Hematopoietic multipotent progenitor cell treated with erythropoietin and hydrocortisone succinate and interleukin-3 and kit ligand, for 17 days (in vitro differentiated cells): ENCODE measurements around the gene C3orf49.

Experiments
- DNase-seq: peaks from one replicate; pipeline ENCODE4 v3.0.0-alpha.2; 2015; ENCODE audit warnings: low spot score

C3orf49 gene

DNA sequence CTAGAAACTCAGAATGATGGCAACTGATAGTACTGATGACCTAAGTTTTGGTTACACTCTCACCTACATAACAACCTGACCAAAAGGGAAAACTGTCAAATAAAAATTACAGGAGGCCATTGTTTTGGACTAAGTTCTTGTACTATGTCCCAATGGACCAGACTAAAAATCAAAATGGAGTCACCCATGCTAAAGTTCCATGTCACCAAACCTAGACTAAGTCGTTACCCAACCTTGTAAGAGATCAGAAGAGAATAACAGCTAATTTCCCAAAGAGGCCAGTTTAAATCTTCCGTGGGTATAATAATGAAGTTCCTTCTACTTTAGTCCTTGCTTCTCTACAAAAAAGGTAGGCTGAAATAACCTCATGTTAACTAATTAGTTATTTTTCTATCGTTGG, 32.2 kb downstream of the C3orf49 start:
- DNase-seq = no peak

DNA sequence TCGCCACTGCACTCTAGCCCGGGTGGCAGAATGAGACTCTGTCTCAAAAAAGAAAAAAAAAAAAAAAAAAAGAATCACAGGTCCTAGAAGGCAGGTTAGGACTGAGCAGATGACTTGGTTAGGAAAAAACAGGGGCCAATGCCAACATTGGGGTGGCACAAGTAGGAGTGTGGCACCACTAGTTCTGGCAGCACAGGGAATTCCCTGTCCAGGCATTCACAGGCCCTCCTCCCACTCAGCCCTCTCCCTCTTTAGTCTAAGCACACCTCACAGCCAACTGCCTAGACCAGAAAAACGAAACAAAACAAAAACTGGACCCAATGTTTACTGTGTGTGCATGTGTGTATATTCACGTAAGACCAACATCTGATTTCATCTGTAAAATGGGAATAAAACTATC, 34.0 kb downstream of the C3orf49 start:
- no peak for DNase-seq

DNA sequence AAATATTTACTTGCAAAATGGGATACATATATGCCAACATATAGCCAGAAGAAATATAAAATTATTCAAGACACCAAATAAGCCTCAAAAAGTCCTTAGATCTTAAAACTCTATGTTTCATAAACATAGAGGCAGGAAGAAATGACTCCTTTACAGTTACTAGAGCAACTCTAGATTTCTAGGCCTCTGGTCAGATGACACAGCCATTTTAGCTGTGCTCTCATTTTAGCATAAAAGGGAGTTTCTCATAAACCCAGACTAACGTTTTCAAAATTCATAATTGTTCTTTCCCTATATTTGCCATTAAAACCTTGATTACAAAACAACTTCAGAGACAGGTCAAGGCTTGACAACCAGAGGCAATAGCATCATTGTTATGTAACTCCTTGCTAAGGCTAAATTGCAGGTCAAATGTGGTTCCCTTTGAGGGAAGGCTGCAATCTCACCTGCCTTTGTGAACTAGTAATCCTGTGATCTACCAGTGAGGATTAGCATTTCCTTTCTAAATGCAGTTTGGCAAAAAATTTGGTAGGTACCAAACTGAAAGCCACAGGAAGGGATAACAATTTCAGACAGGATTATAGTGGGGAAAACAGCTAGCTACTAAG, 36.3 kb downstream of the C3orf49 start:
- no peak for DNase-seq

DNA sequence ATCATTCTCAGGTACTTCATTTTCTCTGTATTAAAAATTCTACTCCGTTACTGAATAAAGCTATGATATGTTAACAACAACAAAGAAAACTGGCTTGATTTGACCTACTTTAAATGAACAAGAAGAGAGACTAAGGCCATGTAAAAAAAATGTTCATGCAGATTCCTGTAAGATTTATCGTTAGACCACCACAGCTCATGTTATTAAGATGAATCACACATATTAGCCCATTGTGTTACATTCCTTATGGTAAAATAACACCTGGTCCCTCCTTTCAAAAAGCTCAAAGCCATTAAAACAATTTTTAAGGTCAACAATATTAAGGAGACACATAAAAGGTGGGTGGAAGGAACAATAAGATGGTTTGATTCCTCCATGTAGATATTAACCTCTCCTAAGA, 38.2 kb downstream of the C3orf49 start:
- no peak for DNase-seq

DNA sequence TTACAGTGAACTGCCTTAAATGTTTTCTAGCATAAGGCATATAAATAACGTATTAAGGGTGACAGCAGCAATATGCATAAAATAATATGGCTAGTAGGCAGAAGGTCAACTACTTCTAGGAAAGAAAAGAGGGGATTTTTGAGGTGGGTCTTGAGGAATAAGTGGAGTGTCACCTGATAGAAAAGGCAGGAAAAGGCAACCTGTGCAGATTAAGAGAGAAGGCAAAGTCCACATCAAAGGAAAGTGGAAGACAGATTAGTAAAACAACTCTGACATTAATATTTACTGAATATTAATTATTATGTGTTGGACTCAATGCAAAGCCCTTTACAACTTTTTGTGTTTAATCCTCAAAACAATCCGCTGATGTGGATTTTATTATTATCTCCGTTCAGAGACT, 41.7 kb downstream of the C3orf49 start:
- no peak for DNase-seq

DNA sequence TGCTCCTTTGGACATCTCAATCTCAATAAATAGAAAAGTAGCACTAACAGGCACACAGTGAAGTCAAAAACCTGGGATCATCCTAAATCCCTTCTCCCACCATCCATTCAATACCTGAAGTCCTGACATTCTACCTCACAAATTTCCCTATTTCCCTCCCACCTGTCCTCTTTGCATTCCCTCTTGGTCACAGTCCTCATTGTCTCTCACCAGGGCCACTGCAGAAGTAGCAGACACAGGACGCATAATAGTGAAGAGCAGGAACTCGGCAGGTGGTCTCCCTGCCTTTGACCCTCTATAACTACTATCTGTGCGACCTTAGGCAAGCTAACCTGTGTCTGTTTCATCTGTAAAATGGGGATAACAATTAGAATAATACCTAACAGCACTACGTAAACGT, 42.2 kb downstream of the C3orf49 start:
- DNase-seq = no peak

DNA sequence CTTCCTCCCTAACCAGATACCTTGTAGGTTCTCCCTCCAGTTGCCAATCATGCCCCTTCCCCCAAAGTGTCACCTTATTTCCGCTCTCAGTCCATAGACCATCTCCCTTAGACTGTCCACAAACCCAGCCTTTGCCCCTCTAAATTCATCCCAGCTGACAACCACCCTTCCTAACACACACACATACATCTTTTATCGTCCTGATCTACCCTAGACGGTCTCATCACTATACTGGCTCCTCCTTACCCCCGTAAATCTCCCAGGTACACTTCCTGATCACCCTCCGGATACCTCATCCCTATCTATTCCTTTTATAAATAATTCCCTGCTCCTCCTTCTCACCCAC, 43.7 kb downstream of the C3orf49 start:
- peak; percentile 30 for DNase-seq

DNA sequence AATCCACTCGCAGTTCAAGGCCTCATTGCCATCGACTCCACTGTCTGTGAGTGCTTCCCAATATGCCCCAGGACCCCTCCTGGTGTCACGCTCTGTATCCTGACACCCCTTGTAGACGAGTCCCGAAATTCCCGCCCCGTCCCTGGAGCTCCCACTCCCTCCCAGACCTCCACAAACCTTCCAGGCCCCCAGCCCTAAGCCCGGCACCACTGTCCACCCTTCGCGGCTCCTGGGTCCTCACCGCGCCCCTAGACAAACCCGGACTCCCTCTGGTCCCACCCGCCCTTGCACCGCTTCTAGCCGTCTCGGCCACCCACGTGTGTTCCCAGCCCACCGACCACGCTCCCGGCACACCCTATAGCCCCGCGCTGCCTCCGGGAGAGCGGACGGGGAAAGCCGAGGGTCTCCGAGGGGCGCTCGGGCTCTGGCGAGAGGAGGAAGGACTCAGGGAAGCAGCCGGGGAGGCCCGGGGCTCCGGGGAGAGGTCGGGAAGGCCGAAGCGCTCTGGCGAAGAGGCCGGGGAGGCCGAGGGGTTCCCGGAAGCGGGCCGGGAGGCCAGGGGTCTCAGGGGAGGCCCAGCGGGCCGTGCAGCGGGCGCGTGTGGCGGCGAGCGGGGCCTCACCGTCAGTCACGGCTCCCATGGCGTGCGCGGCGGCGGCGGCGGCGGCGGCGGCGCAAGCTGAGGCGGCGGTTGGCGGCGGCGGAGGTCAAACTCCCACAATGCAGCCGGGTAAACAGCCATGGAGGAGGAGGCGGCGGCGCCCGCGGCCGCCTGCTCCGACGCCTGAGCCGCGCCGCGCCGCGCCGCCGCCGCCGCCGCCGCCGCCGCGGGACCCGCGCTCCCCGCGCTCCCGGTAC, 44.3 kb downstream of the C3orf49 start, which contains the start of the genes ATXN7 and THOC7:
TSS of gene ATXN7 (plus strand) at position 718 of the 858 bp plus-strand sequence. CDS start 48,732 bp downstream, outside the sequence.
TSS of gene THOC7 (minus strand) at position 656 of the 858 bp plus-strand sequence. CDS start at position 641, 15 bp downstream.
- DNase-seq = peak; percentile 69

DNA sequence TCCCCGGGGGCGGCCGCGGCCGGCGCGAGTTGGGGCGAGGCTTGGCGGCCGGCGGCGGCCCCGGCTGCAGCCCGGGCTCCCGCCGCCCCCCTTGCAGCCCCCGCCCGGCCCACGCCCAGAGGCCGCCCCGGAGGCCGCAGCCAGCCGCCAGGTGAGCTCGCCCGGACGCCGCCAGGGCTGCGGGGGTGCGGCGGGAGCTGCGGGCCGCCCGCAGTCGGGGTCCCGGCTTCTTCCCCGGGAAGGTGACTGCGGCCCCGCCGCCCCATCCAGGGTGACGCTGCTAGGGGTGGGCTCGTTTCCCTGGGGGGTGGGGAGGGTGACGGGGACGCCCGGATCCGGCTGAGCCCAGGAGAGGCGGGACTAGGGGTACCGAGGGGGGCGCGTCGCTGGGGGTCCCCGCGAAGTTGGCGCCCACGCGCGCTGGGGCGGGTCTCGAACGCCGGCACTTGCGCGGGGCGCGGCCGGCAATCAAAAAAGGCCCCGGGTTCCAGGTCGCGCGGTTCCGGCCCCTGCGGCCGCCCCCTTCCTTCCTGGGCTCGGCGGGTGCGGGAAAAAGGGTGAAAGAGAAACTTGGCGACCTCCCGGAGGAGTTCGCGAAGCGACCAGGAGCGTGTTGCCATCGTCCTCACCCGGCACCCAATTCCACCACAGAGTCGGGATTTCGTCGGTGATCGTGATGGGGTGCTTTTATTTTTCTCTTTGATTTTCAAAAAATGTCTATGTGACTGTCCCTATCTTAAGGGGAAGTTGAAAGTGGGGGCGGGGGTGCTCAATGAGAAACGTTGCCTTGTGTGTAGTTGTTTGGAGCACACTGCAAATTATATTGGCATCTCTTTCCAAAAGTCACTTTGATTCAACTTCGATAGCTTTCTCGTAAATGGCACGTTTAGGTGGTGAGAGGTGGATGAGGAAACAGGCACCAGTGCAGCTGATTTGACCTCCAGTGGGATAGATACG, 45.2 kb downstream of the C3orf49 start:
- DNase-seq = peak; percentile 45

DNA sequence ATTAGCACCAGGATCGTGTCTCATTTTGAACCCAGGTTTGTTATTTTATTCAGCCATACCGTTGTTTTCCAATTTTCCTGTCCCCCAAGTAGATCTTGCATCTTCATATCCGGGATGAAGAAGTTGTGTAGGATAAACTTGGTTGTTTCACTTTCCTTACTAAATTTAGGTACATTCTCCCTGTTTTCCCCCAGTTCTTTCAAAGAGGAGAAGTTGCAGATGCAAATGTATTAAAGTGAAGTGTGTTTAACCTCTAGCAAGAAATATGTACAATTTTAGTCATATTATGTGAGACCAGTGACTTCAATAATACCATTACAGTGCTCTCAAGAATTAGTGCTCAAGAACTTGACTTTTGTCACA, 45.8 kb downstream of the C3orf49 start:
- peak; percentile 28 for DNase-seq

DNA sequence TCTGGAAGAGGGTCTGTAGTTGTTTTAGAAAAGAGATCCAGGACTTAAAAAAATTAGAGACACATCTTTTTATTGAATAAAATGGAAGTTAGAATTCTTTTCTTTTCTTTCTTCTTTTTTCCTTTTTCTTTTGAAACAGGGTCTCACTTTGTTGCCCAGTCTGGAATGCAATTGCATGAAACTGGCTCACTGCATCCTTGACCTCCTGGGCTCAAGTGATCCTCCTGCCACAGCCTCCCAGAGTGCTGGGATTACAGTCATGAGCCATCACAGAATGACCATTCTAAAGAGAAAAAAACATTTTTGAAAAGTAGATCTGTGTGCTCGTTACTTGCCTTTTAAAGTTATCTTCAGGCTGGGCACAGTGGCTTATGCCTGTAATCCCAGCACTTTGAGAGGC, 48.1 kb downstream of the C3orf49 start:
- DNase-seq = no peak

DNA sequence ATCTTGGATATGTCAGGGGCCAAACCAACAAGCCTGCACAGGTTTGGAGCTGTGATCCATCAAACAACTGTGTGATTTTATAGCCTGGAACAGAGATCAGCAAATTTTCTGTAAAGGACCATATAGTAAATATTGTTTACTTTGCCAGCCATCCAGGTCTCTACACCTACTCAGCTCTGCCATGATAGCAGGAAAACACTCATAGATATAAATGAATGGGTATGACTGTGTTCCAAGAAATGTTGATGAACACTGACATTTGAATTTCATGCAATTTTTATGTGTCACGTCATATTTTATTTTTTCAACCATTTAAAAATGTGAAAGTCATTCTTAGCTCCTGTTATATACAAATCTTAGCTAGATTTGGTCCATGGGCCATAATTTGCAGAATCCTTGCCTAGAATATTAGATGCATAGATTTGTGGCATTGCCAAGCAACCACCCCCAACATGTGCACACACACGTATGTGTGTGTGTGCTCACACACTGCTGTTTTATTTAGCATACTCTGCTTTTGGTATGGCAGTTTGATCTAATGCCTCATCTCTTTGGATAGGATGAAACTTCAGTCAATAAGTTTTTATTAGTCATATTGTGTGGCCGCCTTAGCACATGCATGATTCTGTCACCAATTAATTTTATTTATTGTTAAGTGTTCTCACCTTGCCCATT, 51.0 kb downstream of the C3orf49 start:
- no peak for DNase-seq

DNA sequence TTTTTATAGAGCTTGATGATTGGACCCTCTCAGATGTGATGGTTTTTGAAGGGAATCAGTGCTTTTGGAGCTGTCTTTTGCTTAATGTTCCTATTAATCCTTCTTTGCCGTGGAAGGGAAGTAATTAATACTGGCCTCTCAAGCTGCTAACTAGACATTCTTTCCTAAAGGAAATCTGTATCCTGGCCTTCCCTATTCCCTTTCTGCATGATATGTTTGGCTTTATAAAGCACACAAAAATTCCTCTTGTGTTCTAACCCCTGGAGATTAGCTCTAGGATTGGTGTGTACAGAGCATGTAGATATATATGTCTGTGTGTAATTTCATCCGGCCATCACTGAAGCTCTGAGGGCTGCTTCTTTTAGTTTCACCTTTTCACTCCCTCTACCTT, 51.5 kb downstream of the C3orf49 start:
- no peak for DNase-seq

DNA sequence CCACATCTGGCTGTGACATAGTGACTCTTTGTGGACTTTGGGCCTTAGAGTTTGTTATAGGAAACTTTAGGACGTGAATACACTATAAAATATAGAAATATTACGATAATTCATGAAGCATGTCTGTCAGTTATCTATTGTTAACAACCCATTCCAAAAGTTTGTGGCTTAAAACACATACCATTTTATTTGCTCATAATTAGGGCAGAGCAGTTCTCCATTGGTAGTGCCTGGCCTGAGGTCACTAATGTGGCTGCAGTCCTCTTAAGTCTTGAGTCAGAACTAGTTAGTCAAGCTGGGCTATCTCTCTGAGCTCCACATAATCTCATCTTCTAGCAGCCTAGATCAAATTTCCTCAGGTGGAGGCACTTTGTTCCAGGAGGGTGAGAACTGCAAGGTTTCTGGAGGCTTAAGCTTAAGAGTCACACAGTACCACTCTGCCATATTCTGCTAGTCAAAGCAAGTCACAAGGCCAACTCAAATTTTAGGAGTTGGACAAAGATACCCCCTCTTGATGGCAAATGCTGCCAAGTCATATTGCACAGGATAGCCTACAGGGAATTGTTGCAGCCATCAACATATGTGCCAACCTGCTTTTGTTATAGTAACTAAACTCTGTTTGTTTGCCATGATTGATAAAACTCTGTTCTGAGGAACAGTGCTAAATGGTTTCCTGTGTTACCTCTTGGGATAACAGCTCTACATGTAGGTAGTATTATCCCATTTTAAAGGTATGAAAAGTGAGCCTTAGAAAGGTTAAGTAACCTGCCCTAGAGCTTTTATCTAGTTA, 53.2 kb downstream of the C3orf49 start:
- no peak for DNase-seq

DNA sequence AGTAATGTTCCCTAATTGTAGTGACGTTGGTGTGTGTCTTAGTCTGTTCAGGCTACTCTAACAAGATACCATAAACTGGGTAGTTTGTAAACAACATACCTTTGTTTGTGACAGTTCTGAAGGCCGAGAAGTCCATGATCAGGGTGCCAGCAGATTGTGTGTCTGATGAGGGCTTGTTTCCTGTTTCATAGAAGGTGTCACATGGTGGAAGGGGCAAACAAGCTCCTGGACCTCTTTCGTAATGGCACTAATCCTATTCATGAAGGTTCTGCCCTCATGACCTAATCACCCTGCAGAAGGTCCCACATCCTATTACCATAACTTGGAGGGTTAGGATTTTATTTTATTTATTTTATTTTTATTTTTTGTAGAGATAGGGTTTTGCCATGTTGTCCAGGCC, 55.7 kb downstream of the C3orf49 start:
- DNase-seq = no peak

DNA sequence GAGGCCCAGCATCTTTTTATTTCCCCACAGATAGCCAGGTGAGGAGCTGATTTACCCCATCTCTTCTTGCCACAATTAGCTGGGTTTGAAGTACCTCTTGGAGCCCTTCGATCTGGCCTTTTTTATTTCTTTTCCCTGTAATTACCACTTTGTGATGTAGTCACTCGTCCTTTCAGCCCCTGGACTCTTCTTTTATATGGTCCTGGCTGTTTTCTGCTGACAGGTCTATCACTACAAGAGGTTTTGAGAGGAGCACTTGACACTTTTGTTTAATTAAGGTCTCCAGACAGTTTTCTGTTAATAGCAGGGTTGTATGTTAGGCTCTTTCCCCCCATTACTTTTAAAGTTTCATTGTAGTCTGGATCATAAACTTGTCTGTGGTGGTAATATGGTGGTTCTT, 56.4 kb downstream of the C3orf49 start:
- DNase-seq = no peak

DNA sequence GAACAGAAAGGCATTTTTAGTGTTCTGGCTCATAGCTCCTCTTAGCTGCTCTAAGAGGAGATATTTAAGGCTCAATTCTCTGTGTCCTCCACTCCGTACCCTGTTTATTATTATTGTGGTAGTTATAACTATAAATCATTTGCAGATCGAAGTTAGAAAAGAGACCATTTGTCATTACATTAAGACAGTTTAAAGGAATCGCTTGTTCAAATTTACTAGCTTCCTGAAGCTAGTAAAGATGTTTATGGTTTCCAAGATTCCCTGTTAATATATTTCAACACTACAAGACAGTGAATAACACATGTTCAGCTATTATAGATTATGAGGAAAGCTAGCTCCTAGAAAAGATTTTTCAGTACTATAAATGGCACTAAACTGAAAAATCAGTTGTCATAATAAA, 57.2 kb downstream of the C3orf49 start:
- DNase-seq = no peak

DNA sequence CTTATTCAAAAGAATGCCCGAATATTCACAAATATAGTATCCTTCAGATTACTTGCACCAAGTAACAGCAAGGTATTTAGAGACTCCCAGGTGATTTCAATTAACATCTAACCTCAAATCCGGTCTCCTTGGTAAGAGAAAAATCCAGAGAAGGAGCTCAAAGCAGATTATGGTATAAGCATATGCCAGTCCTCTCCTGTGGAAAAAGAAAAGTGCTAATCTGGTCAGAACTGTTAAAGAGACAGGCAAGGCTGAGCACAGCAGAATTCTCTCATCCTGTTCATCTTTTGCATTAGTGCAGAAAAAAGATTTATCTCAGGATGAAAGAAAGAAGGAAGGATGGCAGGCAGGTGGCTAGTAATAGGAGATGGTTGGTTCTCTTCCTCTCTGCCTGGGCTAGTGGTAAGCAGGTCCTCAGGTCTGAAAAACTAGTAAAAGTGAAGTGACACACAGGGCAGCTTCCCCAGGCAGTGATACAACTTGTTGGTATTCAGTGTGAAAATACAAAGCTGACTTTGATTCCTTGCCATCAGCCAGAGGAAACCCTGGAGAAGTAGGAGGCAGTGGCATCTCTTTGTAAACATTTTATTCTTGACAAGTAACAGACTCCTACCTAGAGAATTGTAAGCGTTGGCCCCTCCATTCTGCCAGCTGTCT, 58.8 kb downstream of the C3orf49 start:
- no peak for DNase-seq

DNA sequence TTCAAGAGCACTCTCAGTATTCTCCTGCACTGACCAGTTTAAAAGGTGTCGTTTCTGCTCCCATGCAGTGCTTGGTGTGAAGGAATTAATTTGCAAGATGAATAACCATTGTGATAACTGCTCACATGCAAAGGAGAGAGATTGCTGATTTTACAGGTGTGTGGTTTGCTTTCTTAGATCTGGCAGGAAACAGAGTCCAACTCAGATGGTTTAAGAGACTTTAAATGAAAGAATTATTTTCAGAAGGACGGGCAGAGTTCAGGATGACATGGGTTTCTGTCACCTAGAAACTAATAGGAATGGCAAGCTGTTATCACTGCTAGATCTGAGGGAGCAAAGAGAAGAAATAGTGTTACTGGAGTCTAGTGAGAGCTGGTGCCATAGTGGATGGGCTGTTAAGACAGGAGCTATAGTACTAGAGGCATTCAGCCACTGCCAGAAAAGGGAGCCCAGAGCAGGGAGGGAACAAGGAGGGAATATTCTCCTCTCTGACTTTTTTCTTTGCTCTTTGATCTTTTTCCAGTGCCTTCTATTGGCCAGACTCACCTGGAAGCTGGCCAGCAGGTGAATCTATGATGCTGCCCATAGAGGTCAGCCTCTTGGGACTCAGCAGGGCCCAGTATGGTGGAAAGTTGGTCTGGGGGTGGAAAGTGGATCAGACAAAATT, 59.4 kb downstream of the C3orf49 start:
- DNase-seq = no peak

DNA sequence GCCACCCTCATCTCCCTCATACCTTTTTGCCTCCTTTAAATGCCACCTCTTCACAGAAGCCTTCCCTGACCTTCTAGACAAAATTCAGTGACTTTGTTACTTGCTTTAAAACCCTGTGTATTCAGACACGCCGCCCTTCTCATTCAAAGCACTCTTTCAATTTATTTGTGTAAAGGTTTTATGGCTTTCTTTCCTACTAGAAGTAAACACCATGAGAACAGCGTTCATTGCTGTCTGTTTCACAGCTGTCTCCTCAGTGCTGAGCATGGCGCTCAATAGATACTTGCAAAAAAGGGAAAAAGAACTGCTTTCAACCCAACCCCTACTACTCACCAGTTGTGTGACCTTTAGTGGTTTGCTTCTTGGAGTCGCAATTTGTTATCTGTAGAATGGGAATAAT, 61.6 kb downstream of the C3orf49 start:
- DNase-seq = no peak
